K562 (cell line): Measurements from ENCODE around the gene JAKMIP1. TPM values are rescaled to one million over a fixed set of nuclear protein-coding genes. Genes with fewer than 3 reads are reported as not detected.

Source experiments
- ATAC-seq: fragments of 200-7000 bp; cut with Tn5 transposase; 3 replicates; pipeline ENCODE4 v1.9.1; 2020; ENCODE audit warnings: moderate library complexity
- BruUV-seq: library from RNA; stranded (reverse); fragments of 400-500 nt; replicated peaks from 2 replicates; lab custom pipeline; 2021; lab: Mats Ljungman, UMichigan
- CTCF ChIA-PET: fragments of 300-600 bp; formaldehyde crosslinking; extraction: SDS; loops from one replicate; lab custom pipeline; 2021; ENCODE audit warnings: low intra/inter-chr PET ratio; lab: Yijun Ruan, JAX
- POLR2A ChIA-PET: fragments of 300-600, 350-650 bp; sonication (Branson Sonifier 250); formaldehyde crosslinking; extraction: SDS; loops from one replicate; lab custom pipeline; 2021; ENCODE audit warnings: antibody characterized with exemption, inconsistent platforms; lab: Yijun Ruan, JAX
- DNase-seq, 4 experiments: peaks; one replicate each; pipeline versions ENCODE4 v3.0.0 to v3.0.0-alpha.2; 2011 to 2018; ENCODE audit warnings: low spot score in 3 of 4, mixed read lengths in 3 of 4; ENCODE audit errors: extremely low read depth in 1 of 4
- FAIRE-seq: peaks from 2 replicates; lab custom pipeline; 2011; peaks lifted over from hg19 to GRCh38; lab: Jason Lieb, UNC
- H2AFZ ChIP-seq: 2 replicates; pipeline ENCODE4 v1.6.0; 2011; ENCODE audit warnings: low read depth, low read length, control low read depth, inconsistent platforms
- H3K27ac ChIP-seq: fragments of 200-600 bp; 3 replicates; pipeline ENCODE4 v1.8.0; 2011; ENCODE audit warnings: low read depth, mild to moderate bottlenecking, control low read depth, inconsistent platforms, low read length, moderate library complexity, mixed read lengths; ENCODE audit errors: extremely low read depth
- H3K27me3 ChIP-seq, 2 experiments: fragments of 300-600 bp in 1 of 2; 2 replicates in 1 of 2; 3 replicates in 1 of 2; pipeline versions ENCODE4 v1.6.0 to v1.8.0; 2011; ENCODE audit warnings: inconsistent platforms in 2 of 2, low read length in 2 of 2, mild to moderate bottlenecking in 1 of 2, mixed read lengths in 1 of 2, moderate library complexity in 1 of 2; ENCODE audit not compliant: control insufficient read depth in 2 of 2, insufficient read depth in 2 of 2
- H3K36me3 ChIP-seq: fragments of 300-600 bp; 3 replicates; pipeline ENCODE4 v1.8.0; 2011; ENCODE audit warnings: mild to moderate bottlenecking, low read length, inconsistent platforms; ENCODE audit not compliant: control insufficient read depth, insufficient read depth
- H3K4me1 ChIP-seq, 2 experiments: fragments of 200-600 bp in 1 of 2; replicated peaks in 1 of 2; 2 replicates in 1 of 2; 3 replicates in 1 of 2; pipeline versions ENCODE4 v1.5.1 to v1.8.0; 2011; ENCODE audit warnings: inconsistent platforms in 2 of 2, low read length in 2 of 2, mild to moderate bottlenecking in 1 of 2, mixed read lengths in 1 of 2, moderate library complexity in 1 of 2; ENCODE audit not compliant: control insufficient read depth in 2 of 2, insufficient read depth in 2 of 2
- H3K4me2 ChIP-seq: 2 replicates; pipeline ENCODE4 v1.6.1; 2011; ENCODE audit warnings: low read length, control low read depth, inconsistent platforms, mixed read lengths; ENCODE audit not compliant: insufficient read depth
- H3K4me3 ChIP-seq: fragments of 200-600 bp; sonication (generic), shearing (Covaris generic); 2 replicates; pipeline ENCODE4 v1.5.1; 2016; ENCODE audit warnings: control low read depth, inconsistent platforms
- H3K79me2 ChIP-seq: fragments of 200-600 bp; 3 replicates; pipeline ENCODE4 v1.8.0; 2011; ENCODE audit warnings: low read length, inconsistent platforms; ENCODE audit not compliant: control insufficient read depth, insufficient read depth
- H3K9ac ChIP-seq, 2 experiments: 2 replicates each; pipeline versions ENCODE4 v1.6.0 to v1.6.1; 2011; ENCODE audit warnings: low read depth in 2 of 2, low read length in 2 of 2, control low read depth in 1 of 2, inconsistent platforms in 1 of 2, mild to moderate bottlenecking in 1 of 2, mixed read lengths in 1 of 2; ENCODE audit not compliant: insufficient read depth in 1 of 2
- H3K9me1 ChIP-seq: one replicate; pipeline ENCODE4 v1.6.0; 2011; ENCODE audit warnings: inconsistent platforms, mild to moderate bottlenecking, low read length, moderate library complexity; ENCODE audit not compliant: control insufficient read depth, insufficient read depth
- H3K9me3 ChIP-seq: replicated peaks from 2 replicates; pipeline ENCODE4 v1.5.1; 2011; ENCODE audit warnings: low read depth, low read length, inconsistent platforms; ENCODE audit not compliant: control insufficient read depth, insufficient read depth
- H4K20me1 ChIP-seq: replicated peaks from 2 replicates; pipeline ENCODE4 v1.6.1; 2011; ENCODE audit warnings: low read length, inconsistent platforms, mixed read lengths; ENCODE audit not compliant: control insufficient read depth, insufficient read depth
- C11orf30 ChIP-seq: fragments of 450-650 bp; IDR thresholded peaks from 2 replicates; pipeline ENCODE4 v1.6.1; 2016; ENCODE audit warnings: low read depth, mild to moderate bottlenecking
- CBX8 ChIP-seq: fragments of 200-600 bp; sonication (generic); IDR thresholded peaks from 2 replicates; pipeline ENCODE4 v1.6.1; 2012; ENCODE audit warnings: borderline replicate concordance, mixed run types, low read depth, mild to moderate bottlenecking, moderate library complexity, mixed read lengths, low read length, control low read depth, inconsistent platforms; ENCODE audit not compliant: poor library complexity, severe bottlenecking; ENCODE audit errors: extremely low read depth
- CHD4 ChIP-seq: fragments of 200-600 bp; sonication (generic); IDR thresholded peaks from 3 replicates; pipeline ENCODE4 v1.6.1; 2012; ENCODE audit warnings: low read depth, mild to moderate bottlenecking, mixed read lengths, low read length, inconsistent platforms; ENCODE audit not compliant: insufficient read depth, insufficient replicate concordance, poor library complexity, severe bottlenecking
- CREB1 ChIP-seq, 2 experiments: sonication (generic) in 1 of 2; formaldehyde crosslinking in 1 of 2; IDR thresholded peaks; 2 replicates each; pipeline versions ENCODE4 v1.6.1 to v1.8.0; 2012 to 2022; ENCODE audit warnings: inconsistent platforms in 1 of 2, mild to moderate bottlenecking in 1 of 2, missing genetic modification reagents in 1 of 2, moderate library complexity in 1 of 2
- FOXK2 ChIP-seq, 2 experiments: fragments of 450-650 bp; IDR thresholded peaks in 1 of 2; conservative IDR thresholded peaks in 1 of 2; 2 replicates each; pipeline ENCODE4 v1.6.1; 2016; ENCODE audit warnings: low read depth in 2 of 2, mild to moderate bottlenecking in 1 of 2
- HNRNPLL ChIP-seq: fragments of 200-400 bp; formaldehyde crosslinking; IDR thresholded peaks from 2 replicates; pipeline ENCODE4 v1.6.1; 2017; ENCODE audit warnings: low read length, low read depth, mild to moderate bottlenecking; ENCODE audit not compliant: poor library complexity, severe bottlenecking
- KDM5B ChIP-seq: fragments of 200-600 bp; sonication (generic); IDR thresholded peaks from 2 replicates; pipeline ENCODE4 v1.6.1; 2012; ENCODE audit warnings: low read depth, mild to moderate bottlenecking, moderate library complexity, low read length, control low read depth, inconsistent platforms; ENCODE audit not compliant: insufficient replicate concordance
- L3MBTL2 ChIP-seq: fragments of 450-650 bp; IDR thresholded peaks from 2 replicates; pipeline ENCODE4 v1.6.1; 2016; ENCODE audit warnings: mild to moderate bottlenecking, moderate library complexity
- MAFG ChIP-seq: fragments of 450-650 bp; conservative IDR thresholded peaks from 2 replicates; pipeline ENCODE4 v1.6.1; 2016; ENCODE audit warnings: missing genetic modification characterization, missing compliant biosample characterization
- MAFK ChIP-seq: IDR thresholded peaks from 2 replicates; pipeline ENCODE4 v1.6.1; 2011; ENCODE audit warnings: low read length, improper control_type of control experiment
- NFE2L1 ChIP-seq: fragments of 450-650 bp; IDR thresholded peaks from 2 replicates; pipeline ENCODE4 v1.6.1; 2016; ENCODE audit warnings: missing genetic modification characterization, low read depth, mild to moderate bottlenecking, missing compliant biosample characterization, moderate library complexity, borderline replicate concordance
- PHF8 ChIP-seq: fragments of 200-600 bp; sonication (generic); IDR thresholded peaks from 2 replicates; pipeline ENCODE4 v1.6.1; 2012; ENCODE audit warnings: mixed run types, mild to moderate bottlenecking, inconsistent platforms, low read length, moderate library complexity, borderline replicate concordance
- PML ChIP-seq: IDR thresholded peaks from 2 replicates; pipeline ENCODE4 v1.6.1; 2012; ENCODE audit warnings: low read length, inconsistent platforms
- RAD51 ChIP-seq: fragments of 450-650 bp; IDR thresholded peaks from 2 replicates; pipeline ENCODE4 v1.7.1; 2016; ENCODE audit warnings: low read depth, mild to moderate bottlenecking, borderline replicate concordance
- TAF15 ChIP-seq: fragments of 200-400 bp; formaldehyde crosslinking; IDR thresholded peaks from 2 replicates; pipeline ENCODE4 v1.6.1; 2017; ENCODE audit warnings: mild to moderate bottlenecking, low read depth, low read length, moderate library complexity
- ZNF316 ChIP-seq: fragments of 450-650 bp; IDR thresholded peaks from 2 replicates; pipeline ENCODE4 v1.6.1; 2016
- WGBS: fragments of 100-300 bp; shearing (Covaris generic); methylation state at CpG from one replicate; pipeline ENCODE4 v1.1.6; 2016; ENCODE audit warnings: low coverage, mixed read lengths; ENCODE audit not compliant: insufficient coverage; ENCODE audit errors: missing lambda C conversion rate; 5-methylcytosine and 5-hydroxymethylcytosine counted together
- in situ Hi-C: fragments of 300-500 bp; cut with MboI; formaldehyde crosslinking; loops from 4 replicates; pipeline ENCODE4 v1.15.0; 2018; ENCODE audit warnings: inconsistent platforms, mixed read lengths
- intact Hi-C: fragments of 100-400 bp; cut with micrococcal nuclease; formaldehyde crosslinking; loops from 2 replicates; pipeline ENCODE4 v1.14.2; 2022
- polyA plus RNA-seq, 8 experiments: library from polyadenylated mRNA; depleted of rRNA in 4 of 8; stranded (reverse) in 5 of 8; unstranded in 3 of 8; fragments of >200 nt; fragmentation: Nextera tagmentation in 2 of 8; fragmentation: Illumina TruSeq in 1 of 8; extraction: Ambion mirVana in 2 of 8; extraction: Trizol in 1 of 8; gene quantifications; 2 replicates each; pipeline versions ENCODE4 v1.2.1 to v1.2.3, GENCODE V29; 2011 to 2014; ENCODE audit warnings: inconsistent platforms in 1 of 8, missing spikeins in 1 of 8
- total RNA-seq, 7 experiments: library from RNA; depleted of rRNA in 6 of 7; stranded (reverse); fragments of >200 nt in 6 of 7; fragmentation: Illumina TruSeq in 2 of 7; extraction: Trizol in 2 of 7; gene quantifications; 2 replicates each; pipeline versions ENCODE4 v1.2.1 to v1.2.3, GENCODE V29; 2011 to 2021; ENCODE audit warnings: low replicate concordance in 1 of 7

Gene JAKMIP1
- total and polyA plus RNA-seq, 9 of the 15 experiments (the other 6 are each of a cell fraction or from before 2014, with no cell fraction given), result not detected

DNA sequence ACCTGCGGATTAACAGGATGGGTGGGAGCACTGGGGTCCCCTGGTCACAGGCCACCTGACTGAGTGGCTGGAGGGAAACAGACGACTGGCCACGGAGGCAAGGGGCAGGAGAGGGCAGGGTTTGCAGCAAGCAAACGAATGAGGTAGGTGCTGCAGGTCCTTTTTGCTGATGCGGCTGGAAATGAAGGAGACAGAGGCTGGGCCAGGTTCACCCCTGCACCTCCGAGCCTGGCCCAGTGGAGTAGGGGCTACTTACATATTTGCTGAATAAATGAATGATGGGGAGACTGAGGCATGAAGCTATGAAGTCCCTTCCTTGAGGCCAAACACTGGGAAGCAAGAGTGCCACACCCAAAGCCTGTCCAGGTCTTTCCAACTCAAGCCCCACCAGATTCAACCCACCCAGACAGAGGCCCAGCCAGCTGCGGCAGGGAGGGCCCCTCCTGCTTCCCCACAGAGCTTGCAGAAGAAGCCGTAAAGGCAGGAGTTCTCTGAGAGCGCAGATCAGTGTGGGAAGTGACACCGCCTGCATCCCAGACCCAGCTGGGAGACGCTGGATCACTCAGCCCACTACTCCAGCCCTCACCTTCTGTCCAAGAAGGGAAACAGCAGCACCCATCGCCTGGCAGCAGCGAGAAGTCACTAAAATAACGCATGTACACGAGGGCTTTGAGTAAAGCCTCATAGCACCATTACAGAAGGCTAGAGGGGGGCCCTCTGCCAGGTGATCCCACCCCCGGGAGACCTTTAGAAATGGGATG is 146.0 kb downstream of the JAKMIP1 start:
- POLR2A ChIA-PET, result no interaction called here
- no TSS peak for BruUV-seq
- FAIRE-seq, result no peak

DNA sequence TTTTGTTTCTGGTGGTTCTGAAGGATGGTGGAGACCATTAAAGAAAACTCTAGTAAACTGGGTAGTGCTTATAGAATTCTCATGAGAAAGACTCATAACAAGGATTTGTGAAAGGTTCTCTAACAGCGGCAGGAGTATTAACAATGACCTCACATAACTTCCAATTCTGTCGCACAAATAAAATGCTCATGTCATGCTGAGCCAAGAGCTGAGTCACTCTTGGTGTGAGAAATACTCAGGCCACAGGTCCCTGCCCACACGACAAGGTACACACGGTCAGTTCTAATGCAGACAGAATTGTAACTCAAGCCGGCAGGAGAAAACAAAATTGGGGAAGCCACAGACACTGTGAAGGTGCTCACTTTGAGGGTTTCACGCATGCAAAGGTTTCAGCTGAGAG is 147.7 kb downstream of the JAKMIP1 start:
- peaks cover 5 to 28% of the 10 kb centered on the region in 2 experiments; a peak in 4 of 5 replicates for H3K27me3 ChIP-seq
- H3K4me1 ChIP-seq, result no peaks in the 10 kb centered on the region
- BruUV-seq, result no TSS peak
- intact Hi-C loops, result no loop called here
- H3K9me3 ChIP-seq, result no peaks in the 10 kb centered on the region
- ATAC-seq, result peak; percentile 67
- POLR2A ChIA-PET, result interaction anchor here (1.0 kb wide), 1 partner anchor 35 kb away, joined by 3 read pairs; no protein-coding TSS in a partner anchor
- FAIRE-seq, result peak; percentile 72
- H3K9me1 ChIP-seq, result no peaks in the 10 kb centered on the region
- no peak overlapping the region for H3K4me3 ChIP-seq
- H2AFZ ChIP-seq, result no peak overlapping the region; the same call in 1 of the 2 replicates
- H3K36me3 ChIP-seq, result no peaks in the 10 kb centered on the region
- H4K20me1 ChIP-seq, result no peaks in the 10 kb centered on the region
- H3K9ac ChIP-seq, result no peak overlapping the region
- peak in 3 of 4 experiments; percentile 15 to 31 (median 22) for DNase-seq
- H3K79me2 ChIP-seq, result no peaks in the 10 kb centered on the region
- CTCF ChIA-PET, result no interaction called here
- H3K27ac ChIP-seq, result no peak overlapping the region
- in situ Hi-C loops, result no loop called here
- WGBS, result 2% methylated on average over 6 of the region's 6 CpGs
- peak overlapping the region; percentile 6; the same call in 1 of the 2 replicates for H3K4me2 ChIP-seq
- TF ChIP-seq PML, result no peak
- TF ChIP-seq RAD51, result no peak
- TF ChIP-seq KDM5B, result no peak
- TF ChIP-seq PHF8, result no peak
- TF ChIP-seq FOXK2 (conservative IDR thresholded peaks at IDR 0.05 in 1 of 2, IDR thresholded peaks at IDR 0.05 in 1 of 2; ENCODE audit: low read depth in 2 of 2), result no peak
- TF ChIP-seq CBX8, result no peak
- peak; percentile 91 for TF ChIP-seq MAFG
- peak; percentile 30; the same call in 1 of the 2 replicates for TF ChIP-seq NFE2L1 (tag)
- 0 out of 2 replicates have a peak, but pooled peaks have one; percentile 28 for TF ChIP-seq CREB1 (IDR thresholded peaks at IDR 0.05)
- no peak for TF ChIP-seq CREB1 (CRISPR knock-in tag; IDR thresholded peaks at IDR 0.05)
- TF ChIP-seq MAFK, result peak; percentile 73
- TF ChIP-seq TAF15, result no peak
- no peak for TF ChIP-seq HNRNPLL
- peak; percentile 32; the same call in 1 of the 2 replicates for TF ChIP-seq L3MBTL2

More for the DNA sequence above, 146.0 kb downstream of the JAKMIP1 start:
- Histone ChIP-seq H3K27me3 (peaks cover 4 to 21% of the 10 kb centered on the region in 2 experiments; a peak in 3 of 5 replicates), H3K4me2 (no peak overlapping the region), H3K9me1 (no peaks in the 10 kb centered on the region), H2AFZ (no peak overlapping the region), H3K9ac (no peak overlapping the region), H3K4me3 (no peak overlapping the region), H3K4me1 (no peaks in the 10 kb centered on the region), H3K79me2 (no peaks in the 10 kb centered on the region), H3K27ac (no peak overlapping the region), H3K9me3 (no peaks in the 10 kb centered on the region), H4K20me1 (no peaks in the 10 kb centered on the region), H3K36me3 (no peaks in the 10 kb centered on the region)
- intact Hi-C loops (no loop called here), in situ Hi-C loops (no loop called here)
- DNase-seq (no peak), ATAC-seq (no peak)
- TF ChIP-seq C11orf30 (peak; percentile 52; the same call in 1 of the 2 replicates), ZNF316 (peak; percentile 47), CHD4 (no peak), MAFG (peak; percentile 52)
- CTCF ChIA-PET, result no interaction called here
- WGBS, result 4% methylated on average over 13 of the region's 16 CpGs
